GM12874 (cell line): ENCODE data around the gene SGF29.

Experiments used
- TF ChIP-seq, protein P1 (sequence below): IDR thresholded peaks from 2 replicates; pipeline ENCODE4 v1.5.1; 2011; ENCODE audit warnings: low read depth, mild to moderate bottlenecking, control low read depth, low read length, moderate library complexity; ENCODE audit not compliant: insufficient read depth

Gene SGF29

DNA sequence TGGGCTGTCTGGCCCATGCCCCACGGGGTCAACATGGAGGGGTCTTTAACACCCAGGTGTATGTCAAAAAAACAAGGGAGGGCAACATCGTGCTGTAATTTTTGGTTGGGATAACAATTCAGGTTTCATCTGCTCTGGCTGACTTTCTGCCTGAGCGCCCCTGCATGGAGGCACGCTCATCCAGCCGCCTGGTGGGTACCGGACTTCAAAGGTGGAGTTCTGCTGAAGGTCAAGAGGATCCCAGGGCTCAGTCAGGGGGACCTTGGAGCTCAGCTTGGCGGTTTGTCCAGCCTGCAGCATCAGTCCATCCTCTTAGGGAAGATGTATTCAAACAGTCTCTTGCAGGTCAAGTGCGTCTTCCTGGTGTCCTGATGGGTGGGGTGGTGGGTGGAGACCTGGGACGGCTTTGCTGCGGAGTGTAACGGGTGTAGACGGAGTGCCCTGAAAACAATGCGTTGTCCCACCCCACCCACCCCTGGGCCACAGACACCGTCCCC is 5.4 kb upstream of the SGF29 start:
- TF ChIP-seq, protein P1, sequence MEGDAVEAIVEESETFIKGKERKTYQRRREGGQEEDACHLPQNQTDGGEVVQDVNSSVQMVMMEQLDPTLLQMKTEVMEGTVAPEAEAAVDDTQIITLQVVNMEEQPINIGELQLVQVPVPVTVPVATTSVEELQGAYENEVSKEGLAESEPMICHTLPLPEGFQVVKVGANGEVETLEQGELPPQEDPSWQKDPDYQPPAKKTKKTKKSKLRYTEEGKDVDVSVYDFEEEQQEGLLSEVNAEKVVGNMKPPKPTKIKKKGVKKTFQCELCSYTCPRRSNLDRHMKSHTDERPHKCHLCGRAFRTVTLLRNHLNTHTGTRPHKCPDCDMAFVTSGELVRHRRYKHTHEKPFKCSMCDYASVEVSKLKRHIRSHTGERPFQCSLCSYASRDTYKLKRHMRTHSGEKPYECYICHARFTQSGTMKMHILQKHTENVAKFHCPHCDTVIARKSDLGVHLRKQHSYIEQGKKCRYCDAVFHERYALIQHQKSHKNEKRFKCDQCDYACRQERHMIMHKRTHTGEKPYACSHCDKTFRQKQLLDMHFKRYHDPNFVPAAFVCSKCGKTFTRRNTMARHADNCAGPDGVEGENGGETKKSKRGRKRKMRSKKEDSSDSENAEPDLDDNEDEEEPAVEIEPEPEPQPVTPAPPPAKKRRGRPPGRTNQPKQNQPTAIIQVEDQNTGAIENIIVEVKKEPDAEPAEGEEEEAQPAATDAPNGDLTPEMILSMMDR, result no peak

DNA sequence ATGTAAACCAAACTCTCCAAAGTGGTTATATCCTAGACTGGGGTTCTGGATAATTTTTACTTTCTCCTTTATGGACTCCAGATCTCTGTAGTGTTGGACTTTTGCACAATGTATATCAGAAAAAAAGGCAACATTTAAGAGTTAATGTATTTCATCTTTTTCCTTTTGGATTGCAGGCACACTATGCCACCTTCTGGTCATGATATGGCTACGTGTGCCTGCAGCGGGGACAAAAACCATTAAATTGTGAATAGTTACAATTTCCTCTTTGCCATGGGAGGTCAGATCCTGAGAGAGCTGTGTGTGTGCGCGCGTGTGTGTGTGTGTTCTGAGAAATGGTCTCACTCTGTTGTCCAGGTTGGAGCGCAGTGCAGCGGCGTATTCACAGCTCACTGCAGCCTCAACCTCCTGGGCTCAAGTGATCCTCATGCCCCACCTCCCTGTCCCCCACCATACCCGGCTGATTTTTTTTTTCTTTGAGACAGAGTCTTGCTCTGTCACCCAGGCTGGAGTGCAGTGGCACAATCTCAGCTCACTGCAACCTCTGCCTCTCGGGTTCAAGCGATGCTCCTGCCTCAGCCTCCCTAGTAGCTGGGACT is 4.3 kb upstream of the SGF29 start:
- TF ChIP-seq, protein P1, result peak; percentile 41; the same call in 1 of the 2 replicates

DNA sequence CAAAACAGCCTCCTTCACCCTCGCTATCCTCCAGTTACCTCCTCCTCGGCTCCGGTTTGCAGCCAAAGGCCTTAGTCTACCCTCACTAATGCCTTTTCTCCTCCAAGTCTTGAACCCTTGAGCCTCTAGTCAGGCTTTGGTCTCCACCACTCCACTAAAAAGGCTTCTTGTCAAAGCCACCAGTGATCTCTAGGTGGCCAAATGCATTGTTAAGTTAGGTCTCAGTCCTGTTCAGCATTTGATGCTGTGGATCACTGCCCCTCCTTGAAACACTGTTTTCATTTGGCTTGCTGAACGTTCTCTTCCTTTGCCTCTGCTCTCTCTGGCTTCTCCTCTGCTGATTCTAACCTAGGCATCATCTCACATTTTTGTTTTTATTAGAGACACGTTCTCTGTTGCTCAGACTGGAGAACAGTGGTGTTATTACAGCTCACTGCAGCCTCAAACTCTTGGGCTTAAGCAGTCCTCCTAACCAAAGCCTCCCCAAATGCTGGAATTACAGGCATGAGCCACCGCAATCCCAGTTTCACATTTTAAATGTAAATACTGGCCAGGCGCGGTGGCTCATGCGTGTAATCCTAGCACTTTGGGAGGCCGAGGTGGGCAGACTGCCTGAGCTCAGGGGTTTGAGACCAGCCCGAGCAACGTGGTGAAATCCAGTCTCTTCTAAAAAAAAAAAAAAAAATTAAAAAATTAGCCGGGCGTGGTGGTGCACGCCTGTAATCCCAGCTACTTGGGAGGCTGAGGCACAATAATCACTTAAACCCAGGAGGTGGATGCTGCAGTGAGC is 1.1 kb downstream of the SGF29 start:
- TF ChIP-seq, protein P1, result no peak

DNA sequence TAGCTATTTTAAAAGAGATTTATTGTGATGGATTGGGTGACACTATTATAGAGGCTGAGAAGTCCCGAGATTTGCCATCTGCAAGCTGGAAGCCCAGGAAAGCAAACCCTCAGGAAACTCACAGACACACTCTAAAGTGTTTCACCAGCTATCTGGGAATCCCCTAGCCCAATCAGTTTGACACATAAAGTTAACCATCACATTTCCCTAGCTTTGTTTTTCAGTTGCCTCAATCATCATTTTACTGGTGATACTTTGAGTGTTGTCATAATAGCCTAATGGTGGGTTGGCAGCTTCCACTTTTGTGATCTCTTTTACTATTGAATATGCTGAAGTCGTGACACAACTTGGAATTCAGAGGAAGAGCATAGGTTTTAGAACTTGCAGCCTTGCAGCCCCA is 1.8 kb downstream of the SGF29 start:
- TF ChIP-seq, protein P1, result no peak

DNA sequence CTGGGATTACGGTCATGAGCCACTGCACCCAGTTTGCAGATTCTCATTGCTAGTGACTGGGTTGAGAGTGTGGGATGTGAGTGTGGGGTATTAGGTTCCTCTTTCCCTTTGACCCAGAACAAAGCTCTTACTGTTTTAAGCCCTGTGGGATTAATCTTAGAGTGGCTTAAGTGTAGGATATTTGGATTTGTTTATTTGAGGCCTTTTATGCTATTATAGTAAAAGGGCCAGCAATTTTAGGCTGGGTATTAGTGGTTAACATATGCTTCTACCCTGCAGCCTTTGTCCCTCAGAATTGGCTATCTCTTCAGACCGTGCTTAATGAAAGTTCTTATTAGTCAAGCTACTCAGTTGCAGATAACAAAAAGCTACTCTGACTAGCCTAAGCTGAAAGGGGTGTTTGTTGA is 3.2 kb downstream of the SGF29 start:
- TF ChIP-seq, protein P1, result no peak

DNA sequence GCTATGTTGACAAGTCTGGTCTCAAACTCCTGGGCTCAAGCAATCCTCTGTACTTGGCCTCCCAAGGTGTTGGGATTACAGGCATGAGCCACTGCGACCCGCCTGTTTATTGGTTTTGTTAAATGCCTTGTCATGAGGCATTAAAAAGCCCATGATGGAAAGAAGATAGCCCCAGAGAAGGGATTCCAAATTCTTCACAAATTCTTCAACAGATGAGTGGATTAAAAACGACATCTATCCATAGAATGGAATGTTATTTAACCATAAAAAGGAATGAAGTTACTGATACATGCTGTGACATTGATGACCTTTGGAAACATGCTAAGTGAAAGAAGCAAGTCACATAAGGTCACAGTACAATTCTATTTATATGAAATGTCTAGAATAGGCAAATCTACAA is 4.7 kb downstream of the SGF29 start:
- TF ChIP-seq, protein P1, result no peak

DNA sequence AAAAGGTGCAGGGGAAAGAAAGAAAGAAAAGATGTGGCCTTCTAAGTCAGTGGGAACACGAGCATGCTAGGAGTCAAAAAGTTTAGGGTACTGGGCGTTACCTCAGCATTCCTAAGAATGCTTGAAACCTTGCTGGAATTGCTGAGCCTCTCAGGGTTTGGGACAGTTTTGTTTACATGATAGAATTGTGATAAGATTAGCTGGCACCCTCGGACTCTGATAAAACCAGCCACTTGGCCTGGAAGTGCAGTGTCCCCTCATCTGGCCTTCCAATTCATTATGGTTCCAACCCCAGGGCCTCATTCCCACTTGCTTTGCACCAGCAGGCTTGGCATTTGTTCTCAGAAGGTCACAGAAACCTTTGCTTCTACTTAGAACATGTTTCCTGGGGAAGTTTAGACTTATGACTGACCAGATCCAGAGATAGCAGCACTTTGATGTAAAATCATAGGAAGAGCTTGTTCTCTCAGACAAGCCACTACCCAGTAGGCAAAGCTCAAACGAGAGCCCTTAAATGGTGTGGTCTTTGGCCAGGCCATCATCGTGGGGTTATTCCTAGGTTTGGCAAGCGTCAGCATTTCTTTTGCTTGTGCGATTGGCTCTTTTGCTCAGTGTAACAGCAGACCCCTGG is 8.0 kb downstream of the SGF29 start:
- TF ChIP-seq, protein P1, result no peak
